ENCODE measurements around the gene WDR45B. TPM values are rescaled to one million over a fixed set of nuclear protein-coding genes. Genes with fewer than 3 reads are reported as not detected.
A peak's percentile ranks its signal among the peaks of the same experiment; 100 is the strongest.

The WDR45B gene
- total RNA-seq, 1 experiment from 2014 or later: 110 TPM

- no peaks in the 10 kb centered on the region for H3K9me3 Mint-ChIP-seq
- Histone ChIP-seq H4K20me1 (ENCODE audit: control insufficient read depth, insufficient read depth, insufficient read length) (no peaks in the 10 kb centered on the region), H3T11ph (ENCODE audit: low read length) (no peak overlapping the region), H3K4me1 (ENCODE audit: insufficient read depth, low read length) (no peaks in the 10 kb centered on the region), H3K27ac (ENCODE audit: insufficient read length, low read depth, low read length) (no peak overlapping the region), H2BK12ac (ENCODE audit: insufficient read length, low read depth, low read length) (no peak overlapping the region), H3K23ac (ENCODE audit: insufficient read length, low read depth, low read length) (no peak overlapping the region), H3K56ac (ENCODE audit: insufficient read length, low read depth, low read length) (no peak overlapping the region), H3K79me2 (ENCODE audit: insufficient read depth, low read length) (peaks cover 19% of the 10 kb centered on the region), H3K27me3 (ENCODE audit: insufficient read depth, low read length) (no peaks in the 10 kb centered on the region), H2AFZ (ENCODE audit: low read length) (no peak overlapping the region), H3K79me1 (ENCODE audit: insufficient read depth, low read depth, low read length, poor library complexity, severe bottlenecking) (peaks cover 15% of the 10 kb centered on the region), H3K23me2 (ENCODE audit: insufficient read length, low read depth, low read length, poor library complexity, severe bottlenecking) (no peaks in the 10 kb centered on the region), H4K5ac (ENCODE audit: insufficient read length, low read depth, low read length) (no peak overlapping the region), H3K4ac (ENCODE audit: low read depth, low read length) (no peak overlapping the region), H2BK20ac (ENCODE audit: low read depth, low read length, poor library complexity, severe bottlenecking) (no peak overlapping the region), H2BK120ac (ENCODE audit: low read depth, low read length, poor library complexity, severe bottlenecking) (no peak overlapping the region), H4K8ac (replicated peaks; ENCODE audit: insufficient read length, low read depth, low read length) (no peak overlapping the region), H2AK5ac (ENCODE audit: insufficient read length, low read length) (no peak overlapping the region), H3K9ac (ENCODE audit: extremely low read depth, insufficient read length, low read length) (no peak overlapping the region), H3K4me2 (ENCODE audit: insufficient read depth, insufficient read length, low read length) (no peak overlapping the region), H4K91ac (ENCODE audit: insufficient read length, low read depth, low read length) (no peak overlapping the region), H3K9me3 (ENCODE audit: control insufficient read depth, low read depth, low read length) (no peaks in the 10 kb centered on the region), H2BK5ac (ENCODE audit: insufficient read length, low read length) (no peak overlapping the region), H2BK15ac (ENCODE audit: low read depth, low read length) (no peak overlapping the region), H3K14ac (ENCODE audit: insufficient read depth, low read length) (no peak overlapping the region), H3K18ac (ENCODE audit: insufficient read length, low read depth, low read length) (no peak overlapping the region)
- no peaks in the 10 kb centered on the region for H3K27me3 Mint-ChIP-seq (ENCODE audit: low read depth)
- H3K27ac Mint-ChIP-seq: peak overlapping the region in 1 of 3 experiments; percentile 6; a peak in 1 of 7 replicates
- WGBS (ENCODE audit: extremely low coverage, insufficient read length, low lambda C conversion rate): no CpG with 5 or more reads among the region's 5 CpGs
- TF ChIP-seq CTCF (conservative IDR thresholded peaks at IDR 0.05): no peak
- peaks cover 28 to 69% (median 64%) of the 10 kb centered on the region in 3 experiments; a peak in 6 of 7 replicates for H3K36me3 Mint-ChIP-seq (ENCODE audit: insufficient read depth in 1 of 3, low read depth in 3 of 3)
- no peak overlapping the region for H3K4me3 Mint-ChIP-seq
- peaks cover 3 to 9% of the 10 kb centered on the region in 2 experiments; a peak in 3 of 4 replicates for H3K4me1 Mint-ChIP-seq
- no peak for DNase-seq
Measured at GRCh38 chr17:82640036-82640435, 8.2 kb downstream of the WDR45B start.
